Fibroblast of villous mesenchyme (primary cell): Measurements from ENCODE around the gene WNK2. TPM values are rescaled to one million over a fixed set of nuclear protein-coding genes. Genes with fewer than 3 reads are reported as not detected.

Source experiments
- DNase-seq: peaks from one replicate; pipeline ENCODE4 v3.0.0-alpha.2; 2010; ENCODE audit warnings: low read depth
- H3K4me3 ChIP-seq: 2 replicates; pipeline ENCODE4 v1.5.1; 2011; ENCODE audit warnings: low read depth, mild to moderate bottlenecking, low read length
- CTCF ChIP-seq: IDR thresholded peaks from 2 replicates; pipeline ENCODE4 v1.5.1; 2012; ENCODE audit warnings: low read depth, mild to moderate bottlenecking, low read length; ENCODE audit not compliant: insufficient read depth
- total RNA-seq: library from RNA; depleted of rRNA; stranded (reverse); fragments of >200 nt; gene quantifications from 2 replicates; pipeline ENCODE4 v1.2.3, GENCODE V29; 2012

Gene WNK2
- total RNA-seq, 1 donor = not detected

- no peak for DNase-seq
- TF ChIP-seq CTCF = no peak
- H3K4me3 ChIP-seq = no peak overlapping the region
Observed at GRCh38 chr9:93286252-93287188, 102.6 kb downstream of the WNK2 start.

GRCh38 chr9:93287189-93287552 is 103.2 kb downstream of the WNK2 start:
- H3K4me3 ChIP-seq = no peak overlapping the region
- DNase-seq = no peak
- no peak for TF ChIP-seq CTCF

GRCh38 chr9:93287593-93287992 is 103.7 kb downstream of the WNK2 start:
- H3K4me3 ChIP-seq = no peak overlapping the region
- TF ChIP-seq CTCF = no peak
- no peak for DNase-seq

DNA sequence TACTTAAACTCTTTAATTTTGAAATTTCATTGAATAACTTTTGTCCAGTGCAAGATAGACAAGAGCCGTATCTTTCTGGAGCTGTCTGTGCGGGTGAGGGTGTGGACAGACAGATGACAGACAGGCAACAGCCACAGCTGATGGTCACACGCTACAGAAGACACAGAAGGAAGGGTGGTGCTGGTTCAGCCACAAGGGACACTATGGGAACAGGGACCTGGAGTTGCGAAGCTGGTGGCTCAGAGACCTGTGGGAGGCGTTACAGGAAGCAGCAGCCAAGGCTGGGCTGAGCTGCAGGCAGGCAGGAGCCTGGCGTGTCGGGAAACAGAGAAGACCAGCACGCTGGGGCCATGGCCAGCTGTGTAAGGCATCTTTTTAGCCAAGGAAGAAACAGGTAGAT is 104.4 kb downstream of the WNK2 start:
- TF ChIP-seq CTCF = no peak
- no peak for DNase-seq
- no peak overlapping the region for H3K4me3 ChIP-seq

DNA sequence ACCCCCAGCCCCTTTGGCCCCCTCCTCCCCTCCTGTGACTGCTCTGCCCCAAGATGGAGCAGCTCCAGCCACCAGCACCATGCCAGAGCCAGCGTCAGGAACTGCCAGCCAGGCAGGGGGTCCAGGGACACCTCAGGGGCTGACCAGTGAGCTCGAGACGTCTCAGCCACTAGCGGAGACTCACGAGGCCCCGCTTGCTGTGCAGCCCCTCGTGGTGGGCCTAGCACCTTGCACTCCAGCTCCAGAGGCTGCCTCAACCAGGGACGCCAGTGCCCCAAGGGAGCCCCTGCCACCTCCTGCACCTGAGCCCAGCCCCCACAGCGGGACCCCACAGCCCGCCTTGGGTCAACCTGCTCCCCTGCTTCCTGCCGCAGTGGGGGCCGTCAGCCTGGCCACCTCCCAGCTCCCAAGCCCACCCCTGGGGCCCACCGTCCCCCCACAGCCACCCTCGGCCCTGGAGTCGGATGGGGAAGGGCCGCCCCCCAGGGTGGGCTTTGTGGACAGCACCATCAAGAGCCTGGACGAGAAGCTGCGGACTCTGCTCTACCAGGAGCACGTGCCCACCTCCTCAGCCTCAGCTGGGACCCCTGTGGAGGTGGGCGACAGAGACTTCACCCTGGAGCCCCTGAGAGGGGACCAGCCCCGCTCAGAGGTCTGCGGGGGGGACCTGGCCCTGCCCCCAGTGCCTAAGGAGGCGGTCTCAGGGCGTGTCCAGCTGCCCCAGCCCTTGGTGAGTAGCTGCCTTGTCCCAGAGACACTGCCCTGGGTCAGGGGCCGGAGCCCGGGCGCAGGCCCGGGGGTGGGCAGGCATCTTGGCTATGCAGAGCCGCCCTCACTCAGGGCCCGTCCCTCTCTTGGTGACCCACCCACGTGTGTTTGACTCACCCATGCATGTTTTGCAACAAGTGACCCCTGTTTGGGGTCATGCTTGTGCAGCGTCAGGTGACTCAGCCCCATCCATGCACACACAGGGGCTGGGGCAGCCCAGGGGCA is 105.2 kb downstream of the WNK2 start:
- DNase-seq = peak; percentile 73
- no peak for TF ChIP-seq CTCF

GRCh38 chr9:93290495-93291434 is 106.8 kb downstream of the WNK2 start:
- no peak overlapping the region for H3K4me3 ChIP-seq
- no peak for TF ChIP-seq CTCF
- DNase-seq = no peak

More for the DNA sequence above, 105.2 kb downstream of the WNK2 start:
- no peak overlapping the region for H3K4me3 ChIP-seq
